ENCODE data around the gene NDRG3. TPM values are rescaled to one million over a fixed set of nuclear protein-coding genes. Genes with fewer than 3 reads are reported as not detected.

The NDRG3 gene
- total RNA-seq (2022; extraction: Qiagen RNA extraction; ENCODE audit: low read depth): 21.9 to 24.6 TPM (median 24.1 TPM) in 5 replicates

GRCh38 chr20:36745927-36746659 is at the start of gene NDRG3:
Gene NDRG3 (minus strand): TSS chr20:36746090. CDS start chr20:36721735, 24,355 bp downstream.

GRCh38 chr20:36773597-36774390 is 27.9 kb upstream of the NDRG3 start, which contains the start of gene DSN1:
Gene DSN1 (minus strand): TSS chr20:36773763. CDS start chr20:36771458, 2,305 bp downstream.

GRCh38 chr20:36645998-36646397 is 99.9 kb downstream of the NDRG3 start, which contains the start of gene SLA2:
Gene SLA2 (minus strand): TSS chr20:36646196. CDS start chr20:36641335, 4,861 bp downstream.

GRCh38 chr20:36605399-36606157 is 140.3 kb downstream of the NDRG3 start, which contains the start of gene RAB5IF:
Gene RAB5IF (plus strand): TSS chr20:36605779. CDS start chr20:36605952, 173 bp downstream.

Other genes starting within 250 kb of the NDRG3 start
- 14.6 to 24.4 TPM (median 20.7 TPM) in 5 replicates for gene MYL9, start 204.6 kb downstream of the NDRG3 start, total RNA-seq (2022; extraction: Qiagen RNA extraction; ENCODE audit: low read depth)
- 5.4 to 6.5 TPM (median 6.0 TPM) in 5 replicates for gene TGIF2, start 172.5 kb downstream of the NDRG3 start, total RNA-seq (2022; extraction: Qiagen RNA extraction; ENCODE audit: low read depth)
- gene RAB5IF, start 140.3 kb downstream of the NDRG3 start, total RNA-seq (2022; extraction: Qiagen RNA extraction; ENCODE audit: low read depth): 213 to 300 TPM (median 259 TPM) in 5 replicates
- gene SLA2, start 99.9 kb downstream of the NDRG3 start, total RNA-seq (2022; extraction: Qiagen RNA extraction; ENCODE audit: low read depth): 0.03 to 0.04 TPM in 2 of 5 replicates, not detected in the others
- gene DSN1, start 27.7 kb upstream of the NDRG3 start, total RNA-seq (2022; extraction: Qiagen RNA extraction; ENCODE audit: low read depth): 23.8 to 28.8 TPM (median 26.9 TPM) in 5 replicates
- gene TLDC2, start 130.0 kb upstream of the NDRG3 start, total RNA-seq (2022; extraction: Qiagen RNA extraction; ENCODE audit: low read depth): not detected in 5 replicates
- gene SAMHD1, start 205.6 kb upstream of the NDRG3 start, total RNA-seq (2022; extraction: Qiagen RNA extraction; ENCODE audit: low read depth): 6.8 to 8.6 TPM (median 8.1 TPM) in 5 replicates